Suprapubic skin (tissue), 4 donors: ENCODE results near the gene KRT36.

ENCODE experiments used
- EP300 ChIP-seq: sonication (generic); formaldehyde crosslinking; IDR thresholded peaks from one replicate; pipeline ENCODE4 v1.6.1; 2017; ENCODE audit warnings: antibody characterized with exemption
- POLR2A ChIP-seq, 2 donors: fragments of 450-650 bp; IDR thresholded peaks; one replicate each; pipeline ENCODE4 v1.6.1; 2017; ENCODE audit warnings: antibody characterized with exemption in 2 of 2, mild to moderate bottlenecking in 2 of 2, moderate library complexity in 2 of 2
- POLR2AphosphoS5 ChIP-seq, 3 donors: sonication (generic); formaldehyde crosslinking; IDR thresholded peaks; one replicate each; pipeline ENCODE4 v1.6.1; 2017; ENCODE audit warnings: antibody characterized with exemption in 3 of 3
- TF ChIP-seq, protein P1 (sequence below), 2 donors: fragments of 200-600 bp in 1 of 2; fragments of 450-650 bp in 1 of 2; sonication (generic) in 1 of 2; IDR thresholded peaks; one replicate each; pipeline ENCODE4 v1.5.1; 2016 to 2019; ENCODE audit warnings: antibody characterized with exemption in 2 of 2, mild to moderate bottlenecking in 1 of 2, moderate library complexity in 1 of 2

- TF ChIP-seq, protein P1, sequence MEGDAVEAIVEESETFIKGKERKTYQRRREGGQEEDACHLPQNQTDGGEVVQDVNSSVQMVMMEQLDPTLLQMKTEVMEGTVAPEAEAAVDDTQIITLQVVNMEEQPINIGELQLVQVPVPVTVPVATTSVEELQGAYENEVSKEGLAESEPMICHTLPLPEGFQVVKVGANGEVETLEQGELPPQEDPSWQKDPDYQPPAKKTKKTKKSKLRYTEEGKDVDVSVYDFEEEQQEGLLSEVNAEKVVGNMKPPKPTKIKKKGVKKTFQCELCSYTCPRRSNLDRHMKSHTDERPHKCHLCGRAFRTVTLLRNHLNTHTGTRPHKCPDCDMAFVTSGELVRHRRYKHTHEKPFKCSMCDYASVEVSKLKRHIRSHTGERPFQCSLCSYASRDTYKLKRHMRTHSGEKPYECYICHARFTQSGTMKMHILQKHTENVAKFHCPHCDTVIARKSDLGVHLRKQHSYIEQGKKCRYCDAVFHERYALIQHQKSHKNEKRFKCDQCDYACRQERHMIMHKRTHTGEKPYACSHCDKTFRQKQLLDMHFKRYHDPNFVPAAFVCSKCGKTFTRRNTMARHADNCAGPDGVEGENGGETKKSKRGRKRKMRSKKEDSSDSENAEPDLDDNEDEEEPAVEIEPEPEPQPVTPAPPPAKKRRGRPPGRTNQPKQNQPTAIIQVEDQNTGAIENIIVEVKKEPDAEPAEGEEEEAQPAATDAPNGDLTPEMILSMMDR (IDR thresholded peaks at IDR 0.05), result no peak
- TF ChIP-seq POLR2AphosphoS5 (IDR thresholded peaks at IDR 0.05), result no peak
- TF ChIP-seq POLR2A (IDR thresholded peaks at IDR 0.05), result no peak
- no peak for TF ChIP-seq EP300
These were observed 39.8 kb upstream of the KRT36 start for GRCh38 chr17:41529491-41529915.
